HepG2 (cell line): Measurements from ENCODE around the gene GAL3ST2. TPM values are rescaled to one million over a fixed set of nuclear protein-coding genes. Genes with fewer than 3 reads are reported as not detected.

Source experiments
- AHDC1 ChIP-seq: sonication (generic); formaldehyde crosslinking; IDR thresholded peaks from 2 replicates; pipeline ENCODE4 v1.5.1; 2020; ENCODE audit warnings: mild to moderate bottlenecking, missing genetic modification reagents, borderline replicate concordance
- ATF3 ChIP-seq: sonication (generic); formaldehyde crosslinking; IDR thresholded peaks from 2 replicates; pipeline ENCODE4 v1.4.0; 2020; ENCODE audit warnings: missing genetic modification reagents
- EHMT2 ChIP-seq: fragments of 200-600 bp; sonication (generic); IDR thresholded peaks from 2 replicates; pipeline ENCODE4 v1.7.0; 2017; ENCODE audit warnings: antibody characterized with exemption, low read depth, low read length, borderline replicate concordance
- FLYWCH1 ChIP-seq: sonication (generic); formaldehyde crosslinking; IDR thresholded peaks from 2 replicates; pipeline ENCODE4 v1.8.1; 2023; ENCODE audit warnings: mild to moderate bottlenecking, missing genetic modification reagents
- HBP1 ChIP-seq: IDR thresholded peaks from 2 replicates; pipeline ENCODE4 v1.6.1; 2016; ENCODE audit warnings: low read depth, control low read depth
- HNRNPUL1 ChIP-seq: fragments of 200-400 bp; formaldehyde crosslinking; IDR thresholded peaks from 2 replicates; pipeline ENCODE4 v1.6.1; 2017; ENCODE audit warnings: low read depth, mild to moderate bottlenecking, low read length, moderate library complexity
- MLX ChIP-seq: IDR thresholded peaks from 2 replicates; pipeline ENCODE4 v1.6.1; 2016
- MYC ChIP-seq: sonication (generic); formaldehyde crosslinking; IDR thresholded peaks from 2 replicates; pipeline ENCODE4 v1.9.0; 2021; ENCODE audit warnings: missing genetic modification reagents, borderline replicate concordance
- NAIF1 ChIP-seq: sonication (generic); formaldehyde crosslinking; IDR thresholded peaks from 2 replicates; pipeline ENCODE4 v1.5.0; 2020; ENCODE audit warnings: mild to moderate bottlenecking, missing genetic modification reagents, borderline replicate concordance
- NFE2L1 ChIP-seq: sonication (generic); formaldehyde crosslinking; IDR thresholded peaks from 2 replicates; pipeline ENCODE4 v1.4.0; 2020; ENCODE audit warnings: missing genetic modification reagents, mild to moderate bottlenecking, borderline replicate concordance
- TGIF2 ChIP-seq: IDR thresholded peaks from 2 replicates; pipeline ENCODE4 v1.6.1; 2016; ENCODE audit warnings: control low read depth, missing compliant biosample characterization
- TOPORS ChIP-seq: sonication (generic); formaldehyde crosslinking; IDR thresholded peaks from 2 replicates; pipeline ENCODE4 v1.8.0; 2023; ENCODE audit warnings: mild to moderate bottlenecking, missing genetic modification reagents
- ZBTB26 ChIP-seq: IDR thresholded peaks from 2 replicates; pipeline ENCODE4 v1.6.1; 2016; ENCODE audit warnings: missing compliant biosample characterization, missing genetic modification reagents, borderline replicate concordance
- ZNF180 ChIP-seq: sonication (generic); formaldehyde crosslinking; IDR thresholded peaks from 2 replicates; pipeline ENCODE4 v1.4.0; 2020; ENCODE audit warnings: low read depth, missing genetic modification reagents, borderline replicate concordance
- ZNF282 ChIP-seq: fragments of 450-650 bp; IDR thresholded peaks from 2 replicates; pipeline ENCODE4 v1.6.1; 2018; ENCODE audit not compliant: partially characterized antibody
- ZNF30 ChIP-seq: sonication (generic); formaldehyde crosslinking; IDR thresholded peaks from 2 replicates; pipeline ENCODE4 v1.5.0; 2020; ENCODE audit warnings: mild to moderate bottlenecking, missing genetic modification reagents
- ZNF331 ChIP-seq: sonication (generic); formaldehyde crosslinking; IDR thresholded peaks from 2 replicates; pipeline ENCODE4 v1.4.0; 2020; ENCODE audit warnings: missing genetic modification reagents
- ZNF382 ChIP-seq: sonication (generic); formaldehyde crosslinking; IDR thresholded peaks from 2 replicates; pipeline ENCODE4 v1.5.0; 2020; ENCODE audit warnings: missing genetic modification reagents, mild to moderate bottlenecking, borderline replicate concordance
- ZNF569 ChIP-seq: sonication (generic); formaldehyde crosslinking; IDR thresholded peaks from 2 replicates; pipeline ENCODE4 v1.5.0; 2020; ENCODE audit warnings: mild to moderate bottlenecking, missing genetic modification reagents, moderate library complexity, borderline replicate concordance
- ZSCAN5A ChIP-seq: sonication (generic); formaldehyde crosslinking; IDR thresholded peaks from 2 replicates; pipeline ENCODE4 v1.8.0; 2022; ENCODE audit warnings: mild to moderate bottlenecking, missing genetic modification reagents, borderline replicate concordance
- polyA plus RNA-seq, 8 experiments: library from polyadenylated mRNA; depleted of rRNA in 3 of 8; stranded (reverse) in 7 of 8; unstranded in 1 of 8; fragments of >200 nt; fragmentation: Illumina TruSeq in 4 of 8; extraction: Trizol in 4 of 8; gene quantifications; 2 replicates each; pipeline versions ENCODE4 v1.2.1 to v1.2.3, GENCODE V29; 2011 to 2016; ENCODE audit warnings: low read depth in 4 of 8, missing spikeins in 1 of 8, mixed read lengths in 1 of 8; ENCODE audit not compliant: insufficient read depth in 1 of 8
- total RNA-seq, 5 experiments: library from RNA; depleted of rRNA; stranded (reverse); fragments of >200 nt; fragmentation: Illumina TruSeq; extraction: Trizol; gene quantifications; 2 replicates each; pipeline ENCODE4 v1.2.3, GENCODE V29; 2016; ENCODE audit warnings: low read depth in 1 of 5

Gene GAL3ST2
- total and polyA plus RNA-seq, 2 of the 13 experiments (the other 11 are each of a cell fraction or from before 2014, with no cell fraction given) = 0.17 to 0.20 TPM

- TF ChIP-seq EHMT2 = 0 out of 2 replicates have a peak, but pooled peaks have one; percentile 30
- TF ChIP-seq ZNF30 (CRISPR knock-in tag) = no peak
- TF ChIP-seq ZBTB26 (CRISPR knock-in tag) = 0 out of 2 replicates have a peak, but pooled peaks have one; percentile 45
- peak; percentile 87; the same call in 1 of the 2 replicates for TF ChIP-seq MYC (CRISPR knock-in tag)
- no peak for TF ChIP-seq ZNF569 (CRISPR knock-in tag)
- TF ChIP-seq FLYWCH1 (CRISPR knock-in tag) = no peak
- peak; percentile 100 for TF ChIP-seq MLX
- TF ChIP-seq NAIF1 (CRISPR knock-in tag) = no peak
- peak; percentile 39 for TF ChIP-seq ZNF282
- no peak for TF ChIP-seq ZNF382 (CRISPR knock-in tag)
- TF ChIP-seq ZNF180 = no peak
- no peak for TF ChIP-seq HNRNPUL1
- peak; percentile 63; the same call in 1 of the 2 replicates for TF ChIP-seq TOPORS
- no peak; the same call in 1 of the 2 replicates for TF ChIP-seq AHDC1 (CRISPR knock-in tag)
- 0 out of 2 replicates have a peak, but pooled peaks have one; percentile 24 for TF ChIP-seq ATF3 (CRISPR knock-in tag)
- TF ChIP-seq HBP1 (CRISPR knock-in tag) = peak; percentile 88; the same call in 1 of the 2 replicates
- peak; percentile 98 for TF ChIP-seq TGIF2 (CRISPR knock-in tag)
- TF ChIP-seq ZNF331 (CRISPR knock-in tag) = peak; percentile 92
- TF ChIP-seq ZSCAN5A (CRISPR knock-in tag) = 0 out of 2 replicates have a peak, but pooled peaks have one; percentile 55
- no peak for TF ChIP-seq NFE2L1 (CRISPR knock-in tag)
Observed at GRCh38 chr2:241818943-241819270, 42.3 kb downstream of the GAL3ST2 start (continued).
